Vagina (tissue), 2 donors: ENCODE results near the gene SETD5.

Source experiments
- POLR2AphosphoS5 ChIP-seq, 2 donors: sonication (generic); formaldehyde crosslinking; IDR thresholded peaks; one replicate each; pipeline ENCODE4 v1.9.0; 2017; ENCODE audit warnings: antibody characterized with exemption in 2 of 2, mild to moderate bottlenecking in 2 of 2, low read depth in 1 of 2; ENCODE audit not compliant: insufficient read depth in 1 of 2
- TF ChIP-seq, protein P1 (sequence below), 3 experiments: fragments of 450-650 bp in 2 of 3; fragments of 200-600 bp in 1 of 3; sonication (generic) in 1 of 3; IDR thresholded peaks; one replicate each; pipeline ENCODE4 v1.5.1; 2017 to 2019; ENCODE audit warnings: antibody characterized with exemption in 3 of 3, mild to moderate bottlenecking in 2 of 3, moderate library complexity in 2 of 3

- TF ChIP-seq, protein P1, sequence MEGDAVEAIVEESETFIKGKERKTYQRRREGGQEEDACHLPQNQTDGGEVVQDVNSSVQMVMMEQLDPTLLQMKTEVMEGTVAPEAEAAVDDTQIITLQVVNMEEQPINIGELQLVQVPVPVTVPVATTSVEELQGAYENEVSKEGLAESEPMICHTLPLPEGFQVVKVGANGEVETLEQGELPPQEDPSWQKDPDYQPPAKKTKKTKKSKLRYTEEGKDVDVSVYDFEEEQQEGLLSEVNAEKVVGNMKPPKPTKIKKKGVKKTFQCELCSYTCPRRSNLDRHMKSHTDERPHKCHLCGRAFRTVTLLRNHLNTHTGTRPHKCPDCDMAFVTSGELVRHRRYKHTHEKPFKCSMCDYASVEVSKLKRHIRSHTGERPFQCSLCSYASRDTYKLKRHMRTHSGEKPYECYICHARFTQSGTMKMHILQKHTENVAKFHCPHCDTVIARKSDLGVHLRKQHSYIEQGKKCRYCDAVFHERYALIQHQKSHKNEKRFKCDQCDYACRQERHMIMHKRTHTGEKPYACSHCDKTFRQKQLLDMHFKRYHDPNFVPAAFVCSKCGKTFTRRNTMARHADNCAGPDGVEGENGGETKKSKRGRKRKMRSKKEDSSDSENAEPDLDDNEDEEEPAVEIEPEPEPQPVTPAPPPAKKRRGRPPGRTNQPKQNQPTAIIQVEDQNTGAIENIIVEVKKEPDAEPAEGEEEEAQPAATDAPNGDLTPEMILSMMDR (IDR thresholded peaks at IDR 0.05): no peak
- TF ChIP-seq POLR2AphosphoS5 (IDR thresholded peaks at IDR 0.05; ENCODE audit: insufficient read depth in 1 of 2, low read depth in 1 of 2): no peak
These were observed 14.9 kb downstream of the SETD5 start for GRCh38 chr3:9412293-9412692.
